ENCODE data around the gene ICA1. TPM values are rescaled to one million over a fixed set of nuclear protein-coding genes. Genes with fewer than 3 reads are reported as not detected.

ICA1 gene
- total and polyA plus RNA-seq, 2 of the 13 experiments (the other 11 are each of a cell fraction or from before 2014, with no cell fraction given) = 0.29 TPM; not detected in 1

DNA sequence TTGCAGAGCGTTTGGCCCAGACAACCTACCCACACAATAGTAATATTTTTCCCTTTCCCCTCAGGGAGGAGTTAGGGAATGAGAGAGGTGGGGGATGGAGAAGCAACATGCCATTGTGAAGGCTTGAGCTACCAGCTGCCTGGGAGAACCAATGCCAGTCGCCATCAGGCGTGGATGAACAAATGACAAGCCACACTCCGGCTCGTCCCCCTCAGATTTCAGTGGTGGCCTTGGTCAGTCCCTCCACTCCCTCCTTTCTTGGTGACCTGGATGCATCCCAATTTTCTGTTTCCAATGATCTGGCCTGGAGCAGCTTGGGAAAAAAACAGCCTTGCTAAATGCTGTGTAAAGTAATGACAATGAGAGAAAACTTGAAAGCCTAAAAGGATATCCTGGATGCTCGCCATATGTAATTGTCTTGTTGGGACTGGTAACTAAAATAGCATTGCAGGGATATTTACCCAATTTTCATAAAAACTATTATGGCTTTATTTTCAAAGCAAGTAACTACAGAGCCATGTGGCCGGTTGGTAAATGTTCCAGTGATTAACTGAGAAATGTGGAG lies 110.7 kb downstream of the ICA1 start:
- TF ChIP-seq ZNF552 (CRISPR knock-in tag; IDR thresholded peaks at IDR 0.05; ENCODE audit: borderline replicate concordance) = no peak
- TF ChIP-seq ARID2 (CRISPR knock-in tag; IDR thresholded peaks at IDR 0.05; ENCODE audit: borderline replicate concordance) = no peak
- no peak for TF ChIP-seq GZF1 (CRISPR knock-in tag; IDR thresholded peaks at IDR 0.05)
- TF ChIP-seq ZKSCAN8 (CRISPR knock-in tag; IDR thresholded peaks at IDR 0.05; ENCODE audit: borderline replicate concordance) = no peak
- TF ChIP-seq, protein P1, sequence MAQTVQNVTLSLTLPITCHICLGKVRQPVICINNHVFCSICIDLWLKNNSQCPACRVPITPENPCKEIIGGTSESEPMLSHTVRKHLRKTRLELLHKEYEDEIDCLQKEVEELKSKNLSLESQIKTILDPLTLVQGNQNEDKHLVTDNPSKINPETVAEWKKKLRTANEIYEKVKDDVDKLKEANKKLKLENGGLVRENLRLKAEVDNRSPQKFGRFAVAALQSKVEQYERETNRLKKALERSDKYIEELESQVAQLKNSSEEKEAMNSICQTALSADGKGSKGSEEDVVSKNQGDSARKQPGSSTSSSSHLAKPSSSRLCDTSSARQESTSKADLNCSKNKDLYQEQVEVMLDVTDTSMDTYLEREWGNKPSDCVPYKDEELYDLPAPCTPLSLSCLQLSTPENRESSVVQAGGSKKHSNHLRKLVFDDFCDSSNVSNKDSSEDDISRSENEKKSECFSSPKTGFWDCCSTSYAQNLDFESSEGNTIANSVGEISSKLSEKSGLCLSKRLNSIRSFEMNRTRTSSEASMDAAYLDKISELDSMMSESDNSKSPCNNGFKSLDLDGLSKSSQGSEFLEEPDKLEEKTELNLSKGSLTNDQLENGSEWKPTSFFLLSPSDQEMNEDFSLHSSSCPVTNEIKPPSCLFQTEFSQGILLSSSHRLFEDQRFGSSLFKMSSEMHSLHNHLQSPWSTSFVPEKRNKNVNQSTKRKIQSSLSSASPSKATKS (CRISPR knock-in tag; IDR thresholded peaks at IDR 0.05) = no peak
- TF ChIP-seq ZNF530 (CRISPR knock-in tag; IDR thresholded peaks at IDR 0.05; ENCODE audit: low read depth) = no peak
- TF ChIP-seq TARDBP (CRISPR knock-in tag; IDR thresholded peaks at IDR 0.05) = no peak
- TF ChIP-seq ZNF326 (CRISPR knock-in tag; IDR thresholded peaks at IDR 0.05; ENCODE audit: borderline replicate concordance) = no peak
- TF ChIP-seq, protein P2, sequence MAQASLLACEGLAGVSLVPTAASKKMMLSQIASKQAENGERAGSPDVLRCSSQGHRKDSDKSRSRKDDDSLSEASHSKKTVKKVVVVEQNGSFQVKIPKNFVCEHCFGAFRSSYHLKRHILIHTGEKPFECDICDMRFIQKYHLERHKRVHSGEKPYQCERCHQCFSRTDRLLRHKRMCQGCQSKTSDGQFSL (CRISPR knock-in tag; IDR thresholded peaks at IDR 0.05) = no peak
- no peak for TF ChIP-seq CREB1 (IDR thresholded peaks at IDR 0.05)
- no peak for TF ChIP-seq CREB1 (CRISPR knock-in tag; IDR thresholded peaks at IDR 0.05)
- no peak for TF ChIP-seq GATAD2A (CRISPR knock-in tag; IDR thresholded peaks at IDR 0.05)
- no peak for TF ChIP-seq TMF1 (CRISPR knock-in tag; IDR thresholded peaks at IDR 0.05; ENCODE audit: low read depth)
- TF ChIP-seq SOX6 (IDR thresholded peaks at IDR 0.05) = no peak
- TF ChIP-seq SOX6 (CRISPR knock-in tag; IDR thresholded peaks at IDR 0.05) = no peak
- TF ChIP-seq NBN (conservative IDR thresholded peaks at IDR 0.05) = no peak
- no peaks in the 10 kb centered on the region for H3K27me3 ChIP-seq (ENCODE audit: control insufficient read depth in 1 of 2, insufficient read depth in 2 of 2, low read length in 2 of 2)
- H3K36me3 ChIP-seq (replicated peaks in 1 of 2; ENCODE audit: control insufficient read depth in 1 of 2, insufficient read depth in 2 of 2, low read length in 2 of 2) = no peaks in the 10 kb centered on the region
- H3K4me3 ChIP-seq (replicated peaks in 1 of 3; ENCODE audit: insufficient read depth in 1 of 3, low read depth in 2 of 3, low read length in 3 of 3) = no peak overlapping the region
- ChIA-PET CTCF (ENCODE audit: low intra/inter-chr PET ratio, low total read pairs) (no interaction called here), POLR2A (no interaction called here)
- no peak for FAIRE-seq
- no peak overlapping the region for H3K4me2 ChIP-seq (ENCODE audit: low read depth, low read length)
- intact Hi-C loops (cut with micrococcal nuclease; ENCODE audit: unreplicated experiment) = no loop called here
- no peak overlapping the region for H3K9ac ChIP-seq (ENCODE audit: insufficient read depth, low read depth, low read length)
- no peaks in the 10 kb centered on the region for H3K9me3 ChIP-seq (ENCODE audit: low read length)
- no TSS peak for BruUV-seq (replicated peaks)
- in situ Hi-C loops (cut with HindIII; ENCODE audit: extremely low pct_ligation_motif_present, low pct_unique_long_range_greater_than_20kb) = no loop called here
- no peak for DNase-seq (ENCODE audit: low spot score)
- no peak for ATAC-seq
- H2AFZ ChIP-seq (ENCODE audit: low read length) = no peak overlapping the region
- no peaks in the 10 kb centered on the region for H3K79me2 ChIP-seq (ENCODE audit: insufficient read depth, low read length)
- H3K4me1 ChIP-seq (ENCODE audit: insufficient read depth, low read length) = no peaks in the 10 kb centered on the region
- no peak overlapping the region for H3K27ac ChIP-seq (ENCODE audit: extremely low read length, insufficient read depth, low read length)
- H4K20me1 ChIP-seq (ENCODE audit: insufficient read depth, low read length) = no peaks in the 10 kb centered on the region
- 49% methylated on average over 7 of the region's 7 CpGs for WGBS (ENCODE audit: low lambda C conversion rate)
